CD4-positive, alpha-beta T cell treated with Interferon alpha-2 for 1 hour (primary cell): ENCODE results near the gene CCDC150.
"Not testable (repeated sequence)": the region's sequence is repeated elsewhere in the genome, so short reads cannot be mapped to it uniquely, and the experiment has no call there.

Experiments
- DNase-seq, 2 donors: peaks; one replicate each; pipeline ENCODE4 v3.0.0-alpha.2; 2020 to 2022

Gene CCDC150

GRCh38 chr2:196638765-196639164 lies 750 bp upstream of the CCDC150 start:
- no peak for DNase-seq

DNA sequence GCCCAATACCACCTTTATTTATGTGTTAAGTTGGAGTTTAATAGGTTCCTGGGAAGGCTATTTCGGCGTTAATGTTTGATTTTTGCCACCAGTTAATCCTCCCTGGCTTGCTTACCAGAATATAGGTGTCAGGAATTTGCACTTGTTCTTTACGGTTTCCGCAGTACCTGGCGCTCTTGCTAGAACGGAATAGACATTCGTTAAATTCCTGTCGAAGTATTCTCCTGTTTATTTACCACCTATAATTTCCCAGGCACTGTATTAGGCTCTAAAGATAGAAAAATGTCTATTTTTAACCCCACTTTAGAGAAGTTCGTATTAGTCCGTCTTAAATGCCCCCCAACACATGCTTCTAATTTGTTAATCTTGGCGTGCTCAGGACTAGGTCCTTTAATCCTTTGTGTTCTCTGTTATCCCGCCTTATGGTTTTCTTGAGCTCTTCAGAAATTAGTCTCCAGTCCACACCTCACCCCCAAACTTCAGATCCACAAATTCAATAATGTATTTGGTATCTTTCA lies 575 bp downstream of the CCDC150 start:
- no peak for DNase-seq

DNA sequence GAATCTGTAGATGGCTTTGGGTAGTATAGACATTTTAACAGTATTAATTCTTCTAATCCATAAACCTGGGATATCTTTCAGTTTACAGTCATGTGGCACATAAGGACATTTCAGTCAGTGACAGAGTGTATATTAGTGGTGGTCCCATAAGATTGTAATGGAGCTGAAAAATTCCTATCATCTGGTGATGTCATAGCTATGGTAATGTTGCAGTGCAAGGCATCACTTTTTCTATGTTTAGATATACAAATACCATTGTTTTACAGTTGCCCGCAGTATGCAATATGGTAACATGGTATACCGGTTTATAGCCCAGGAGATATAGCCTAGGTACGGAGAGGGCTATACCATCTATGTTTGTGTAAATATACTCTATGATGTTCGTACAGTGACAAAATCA lies 9.7 kb downstream of the CCDC150 start:
- no peak for DNase-seq

GRCh38 chr2:196651387-196652094 lies 12.0 kb downstream of the CCDC150 start:
- no peak for DNase-seq

GRCh38 chr2:196652869-196653268 lies 13.4 kb downstream of the CCDC150 start:
- DNase-seq, result no peak

- no peak for DNase-seq
Measured at GRCh38 chr2:196653843-196654242, 14.3 kb downstream of the CCDC150 start.

DNA sequence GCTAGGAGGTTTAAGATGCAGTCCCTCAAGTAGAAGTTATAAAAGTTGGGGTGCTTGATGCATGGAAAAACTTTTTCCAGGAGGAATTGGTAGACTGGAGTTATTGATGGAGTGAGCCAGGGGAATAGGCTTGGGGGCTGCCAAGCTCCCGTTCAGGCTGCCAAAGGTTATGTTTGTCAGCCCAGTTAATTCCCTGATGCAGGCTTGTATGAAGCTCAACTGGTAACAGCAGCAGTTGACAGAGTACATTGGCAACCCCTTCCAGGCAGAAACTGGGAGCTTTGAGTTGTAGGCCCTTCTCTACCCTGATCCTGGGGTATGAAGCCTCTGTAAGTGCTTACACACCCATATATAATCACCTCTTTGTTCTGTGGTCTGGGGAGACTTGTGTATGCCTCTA lies 16.2 kb downstream of the CCDC150 start:
- DNase-seq, result no peak

GRCh38 chr2:196657333-196657732 lies 17.8 kb downstream of the CCDC150 start:
- DNase-seq, result no peak

DNA sequence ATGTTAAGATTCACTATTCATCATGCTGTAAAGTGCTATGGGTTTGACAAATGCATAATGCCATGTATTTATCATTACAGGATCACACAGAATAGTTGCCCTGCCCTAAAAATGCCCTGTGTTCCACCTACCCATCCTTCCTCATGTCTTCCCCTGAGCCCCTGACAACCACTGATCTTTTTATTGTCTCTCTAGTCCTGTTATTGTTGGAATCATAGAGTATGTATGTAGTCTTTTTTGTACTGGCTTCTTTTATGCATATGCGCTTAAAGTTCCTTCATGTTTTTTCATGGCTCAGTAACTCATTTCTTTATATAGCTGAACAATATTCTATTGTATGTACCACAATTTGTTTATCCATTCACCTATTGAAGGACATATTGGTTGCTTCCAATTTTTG lies 20.3 kb downstream of the CCDC150 start:
- DNase-seq, result no peak

GRCh38 chr2:196660244-196660643 lies 20.7 kb downstream of the CCDC150 start:
- DNase-seq, result no peak

GRCh38 chr2:196670342-196670741 lies 30.8 kb downstream of the CCDC150 start:
- no peak for DNase-seq

GRCh38 chr2:196675963-196676362 lies 36.4 kb downstream of the CCDC150 start:
- DNase-seq, result no peak

DNA sequence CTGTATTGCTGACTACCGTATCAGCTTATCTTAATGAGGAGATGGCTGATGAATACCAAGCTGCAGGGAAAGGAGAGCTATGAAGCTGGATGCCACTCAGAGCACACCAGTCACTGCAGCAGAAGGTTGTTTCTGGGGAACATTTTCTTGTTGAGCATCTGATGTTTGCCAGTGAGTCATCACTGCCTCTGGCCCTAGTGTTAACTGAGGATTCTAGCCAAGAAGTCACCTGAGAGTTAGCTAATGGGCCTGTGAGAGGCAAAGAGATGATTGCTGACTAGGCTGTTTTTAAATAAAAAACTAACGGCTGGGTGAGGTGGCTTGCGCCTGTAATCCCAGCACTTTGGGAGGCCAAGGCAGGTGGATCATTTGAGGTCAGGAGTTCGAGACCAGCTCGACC lies 37.9 kb downstream of the CCDC150 start:
- DNase-seq, result no peak

- no peak for DNase-seq
Measured at GRCh38 chr2:196679368-196679767, 39.9 kb downstream of the CCDC150 start.

- DNase-seq, result no peak
Measured at GRCh38 chr2:196681510-196681909, 42.0 kb downstream of the CCDC150 start.

DNA sequence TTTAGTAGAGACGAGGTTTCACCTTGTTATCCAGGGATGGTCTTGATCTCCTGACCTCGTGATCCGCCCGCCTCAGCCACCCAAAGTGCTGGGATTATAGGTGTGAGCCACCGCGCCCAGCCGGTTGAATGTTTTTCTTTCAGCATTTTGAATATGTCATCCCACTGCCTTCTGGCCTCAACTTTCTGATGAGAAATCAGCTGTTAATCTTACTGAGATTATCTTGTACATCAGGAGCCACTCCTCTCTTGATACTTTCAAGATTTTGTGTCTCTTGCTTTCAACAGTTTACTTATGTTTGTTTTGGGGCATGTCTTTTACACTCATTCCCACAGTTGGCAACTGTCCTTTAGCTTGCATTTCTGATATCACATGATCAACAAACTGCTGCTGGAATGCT lies 46.3 kb downstream of the CCDC150 start:
- DNase-seq, result no peak

DNA sequence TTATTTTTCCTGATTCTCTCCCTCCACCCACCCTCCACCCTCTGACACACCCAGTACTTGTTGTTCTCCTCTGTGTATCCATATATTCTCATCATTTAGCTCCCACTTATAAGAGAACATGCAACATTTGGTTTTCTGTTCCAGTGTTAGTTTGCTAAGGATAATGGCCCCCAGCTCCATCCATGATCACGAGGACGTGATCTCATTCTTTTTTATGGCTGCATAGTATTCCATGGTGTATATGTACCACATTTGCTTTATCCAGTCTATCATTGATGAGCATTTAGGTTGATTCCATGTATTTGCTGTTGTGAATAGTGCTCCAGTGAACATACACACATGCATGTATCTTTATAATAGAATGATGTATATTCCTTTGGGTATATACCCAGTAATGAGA lies 47.2 kb downstream of the CCDC150 start:
- not testable (repeated sequence) for DNase-seq

DNA sequence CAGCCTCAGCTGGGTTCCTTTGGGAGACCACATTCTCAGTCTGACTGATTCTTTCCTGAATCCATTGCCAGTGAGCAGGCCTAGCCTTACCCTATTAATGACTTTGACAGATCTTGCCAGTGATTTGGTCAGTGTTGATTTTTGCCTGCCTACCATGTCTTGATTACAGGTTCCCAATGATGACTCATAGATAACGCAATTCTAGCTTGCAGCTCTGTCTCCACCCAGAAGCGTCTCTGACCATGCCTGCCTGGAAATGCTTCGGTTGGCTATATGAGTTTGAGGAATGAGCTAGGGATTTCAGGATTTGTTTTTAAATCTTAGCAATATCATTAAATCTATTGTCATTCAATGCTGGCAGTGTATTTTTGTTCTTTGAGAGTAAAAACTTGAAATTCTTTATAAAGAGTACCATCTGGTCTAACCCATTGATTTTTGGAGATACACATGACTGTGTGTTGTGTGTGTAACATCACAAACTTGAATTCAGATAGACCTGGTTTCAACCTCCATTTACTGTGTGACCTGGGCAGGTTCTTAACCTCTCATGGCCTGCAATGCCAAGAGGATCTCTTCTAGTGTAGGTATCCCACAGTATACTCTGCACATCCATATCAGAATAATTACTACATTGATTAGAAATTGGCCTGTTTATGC lies 57.0 kb downstream of the CCDC150 start:
- DNase-seq, result no peak

DNA sequence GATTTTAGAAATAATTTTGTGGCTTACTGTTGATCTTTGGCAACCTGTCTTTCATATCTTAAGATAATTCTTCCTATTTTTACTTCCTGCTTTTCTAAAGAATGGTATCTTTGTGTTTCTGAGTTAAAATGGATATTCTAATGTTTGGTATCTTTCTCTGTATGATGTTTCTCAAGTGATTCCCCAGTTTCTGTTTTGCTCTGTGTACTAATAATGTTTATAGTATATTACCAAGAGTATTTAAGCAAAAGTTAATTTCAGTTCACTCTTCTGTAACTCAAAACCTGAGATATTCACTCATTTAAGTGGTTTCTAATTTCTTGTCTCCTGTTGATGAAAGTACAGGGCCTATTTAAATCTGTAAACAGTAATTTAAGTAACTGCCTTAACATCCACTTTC lies 58.3 kb downstream of the CCDC150 start:
- DNase-seq, result no peak

DNA sequence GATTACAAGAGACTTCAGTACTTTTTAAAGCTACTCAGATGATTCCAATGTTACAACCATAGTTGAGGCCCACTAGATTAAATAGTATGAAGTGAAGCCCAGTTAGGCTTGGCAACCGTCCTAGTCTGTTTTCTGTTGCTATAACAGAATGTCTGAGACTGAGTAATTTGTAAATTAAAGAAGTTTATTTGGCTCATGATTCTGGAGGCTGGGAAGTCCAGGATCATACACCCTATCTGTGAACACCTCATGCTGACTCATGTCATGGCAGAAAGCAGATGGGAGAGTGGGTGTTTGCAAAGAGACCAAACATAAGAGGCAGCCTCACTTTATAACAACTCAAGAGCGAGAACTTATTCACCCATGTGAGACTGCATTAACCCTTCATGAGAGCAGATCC lies 63.1 kb downstream of the CCDC150 start:
- no peak for DNase-seq

DNA sequence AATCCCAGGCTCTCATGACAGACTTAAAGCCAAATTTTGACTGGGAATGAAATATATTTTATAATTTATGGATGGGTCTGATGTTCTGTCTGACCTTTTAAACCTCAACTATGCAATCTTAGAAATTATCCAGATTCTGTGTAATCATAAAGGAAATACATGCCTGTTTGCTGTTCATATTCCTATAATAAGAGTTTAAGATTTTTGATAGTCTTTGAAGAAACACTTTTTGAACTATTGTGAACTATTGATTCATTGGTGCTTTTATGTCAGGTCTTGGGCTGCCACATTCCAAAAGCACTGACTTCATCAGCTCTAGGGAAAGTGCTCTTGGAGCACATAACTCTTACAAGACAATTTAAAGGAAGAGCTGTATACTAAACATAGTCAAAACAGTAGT lies 64.2 kb downstream of the CCDC150 start:
- no peak for DNase-seq

DNA sequence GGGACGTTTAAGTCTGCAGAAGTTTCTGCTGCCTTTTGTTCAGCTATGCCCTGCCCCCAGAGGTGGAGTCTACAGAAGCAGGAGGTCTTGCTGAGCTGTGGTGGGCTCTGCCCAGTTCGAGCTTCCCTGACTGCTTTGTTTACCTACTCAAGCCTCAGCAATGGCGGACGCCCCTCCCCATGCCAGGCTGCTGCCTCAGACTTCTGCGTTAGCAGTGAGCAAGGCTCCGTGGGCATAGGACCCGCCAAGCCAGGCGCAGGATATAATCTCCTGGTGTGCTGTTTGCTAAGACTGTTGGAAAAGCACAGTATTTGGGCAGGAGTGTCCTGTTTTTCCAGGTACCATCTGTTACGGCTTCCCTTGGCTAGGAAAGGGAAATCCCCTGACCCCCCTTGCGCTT lies 70.5 kb downstream of the CCDC150 start:
- DNase-seq, result not testable (repeated sequence)

GRCh38 chr2:196711625-196712024 lies 72.1 kb downstream of the CCDC150 start:
- DNase-seq, result no peak

DNA sequence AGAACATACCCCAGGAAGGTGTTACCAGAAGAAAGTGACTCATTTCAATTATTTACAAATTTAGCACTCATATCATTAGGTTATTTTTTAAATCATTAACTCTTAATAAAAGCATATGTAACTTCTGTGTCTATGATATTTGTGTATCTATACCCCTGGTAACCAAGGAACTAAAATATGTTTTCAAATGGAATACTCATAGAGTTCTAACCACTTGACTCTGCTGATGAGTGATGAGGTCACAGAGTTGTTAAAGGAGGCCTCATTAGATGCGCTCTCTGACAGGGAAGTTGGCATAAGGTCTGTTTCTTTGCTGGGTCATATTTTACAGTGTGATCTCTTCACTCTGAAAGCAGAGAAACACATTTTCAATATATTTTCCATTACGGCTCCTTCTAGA lies 73.4 kb downstream of the CCDC150 start:
- no peak for DNase-seq
